Stimulated activated CD8-positive, alpha-beta memory T cell treated with anti-CD3 and anti-CD28 coated beads, Interleukin-7, amount 100 ng/mL, for 24 hours (primary cell): ENCODE measurements around the gene TXNDC2.
"Not testable (repeated sequence)": the region's sequence is repeated elsewhere in the genome, so short reads cannot be mapped to it uniquely, and the experiment has no call there.

Experiments
- DNase-seq: peaks from one replicate; pipeline ENCODE4 v3.0.0-alpha.2; 2020; ENCODE audit warnings: low read depth

The TXNDC2 gene

GRCh38 chr18:9884532-9885140 is 1.1 kb upstream of the TXNDC2 start:
- DNase-seq = no peak

- no peak for DNase-seq
These were observed 204 bp downstream of the TXNDC2 start for GRCh38 chr18:9886005-9886348.

GRCh38 chr18:9887992-9888391 is 2.2 kb downstream of the TXNDC2 start:
- DNase-seq = no peak

- no peak for DNase-seq
These were observed 4.4 kb downstream of the TXNDC2 start for GRCh38 chr18:9890196-9890595.

- no peak for DNase-seq
These were observed 5.2 kb downstream of the TXNDC2 start for GRCh38 chr18:9890957-9891356.

- DNase-seq = not testable (repeated sequence)
These were observed 5.7 kb downstream of the TXNDC2 start for GRCh38 chr18:9891515-9891914.

GRCh38 chr18:9894454-9895068 is 8.8 kb downstream of the TXNDC2 start:
- no peak for DNase-seq

- DNase-seq = no peak
These were observed 11.4 kb downstream of the TXNDC2 start for GRCh38 chr18:9897129-9897528.

- DNase-seq = not testable (repeated sequence)
These were observed 12.1 kb downstream of the TXNDC2 start for GRCh38 chr18:9897787-9898291.

- DNase-seq = no peak
These were observed 13.2 kb downstream of the TXNDC2 start for GRCh38 chr18:9898792-9899549.

- DNase-seq = not testable (repeated sequence)
These were observed 13.8 kb downstream of the TXNDC2 start for GRCh38 chr18:9899550-9899930.

- DNase-seq = no peak
These were observed 14.9 kb downstream of the TXNDC2 start for GRCh38 chr18:9900699-9901098.

- DNase-seq = no peak
These were observed 15.6 kb downstream of the TXNDC2 start for GRCh38 chr18:9901377-9901776.

GRCh38 chr18:9902264-9902663 is 16.5 kb downstream of the TXNDC2 start:
- not testable (repeated sequence) for DNase-seq

GRCh38 chr18:9902832-9903231 is 17.1 kb downstream of the TXNDC2 start:
- no peak for DNase-seq

- no peak for DNase-seq
These were observed 19.7 kb downstream of the TXNDC2 start for GRCh38 chr18:9905401-9905922.

- no peak for DNase-seq
These were observed 20.7 kb downstream of the TXNDC2 start for GRCh38 chr18:9906481-9906880.

GRCh38 chr18:9907867-9908266 is 22.1 kb downstream of the TXNDC2 start:
- no peak for DNase-seq

- no peak for DNase-seq
These were observed 24.3 kb downstream of the TXNDC2 start for GRCh38 chr18:9910071-9910470.

GRCh38 chr18:9910661-9911060 is 24.9 kb downstream of the TXNDC2 start:
- no peak for DNase-seq

GRCh38 chr18:9911226-9911625 is 25.5 kb downstream of the TXNDC2 start:
- DNase-seq = no peak

- DNase-seq = not testable (repeated sequence)
These were observed 26.5 kb downstream of the TXNDC2 start for GRCh38 chr18:9912285-9912684.

- no peak for DNase-seq
These were observed 27.4 kb downstream of the TXNDC2 start for GRCh38 chr18:9913151-9913525.
